ENCODE results near the gene EVC. TPM values are rescaled to one million over a fixed set of nuclear protein-coding genes. Genes with fewer than 3 reads are reported as not detected.

Gene EVC
- total and polyA plus RNA-seq, 2 of the 4 experiments (the other 2 are of a cell fraction) = 16.8 to 18.9 TPM

DNA sequence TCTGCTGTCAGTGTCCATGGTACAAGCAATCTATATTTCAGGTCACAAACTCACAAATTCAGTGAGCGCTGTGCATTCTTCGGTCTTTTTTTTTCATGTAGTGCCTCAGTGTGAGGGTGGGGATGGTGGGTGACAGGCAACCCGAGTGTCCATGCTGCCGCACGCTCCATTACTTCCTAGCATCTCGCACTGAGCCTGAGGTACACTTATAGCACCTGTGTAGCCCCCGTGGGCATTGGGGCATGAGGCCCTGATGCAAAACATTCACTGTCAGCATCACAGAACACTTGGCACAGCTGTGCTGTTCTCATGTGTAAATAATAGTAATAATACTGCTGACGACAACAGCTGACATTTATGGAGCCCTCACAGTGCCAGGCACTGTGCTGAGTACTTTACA lies 34.2 kb upstream of the EVC start:
- Histone ChIP-seq H3K14ac (replicated peaks; ENCODE audit: low read depth, low read length) (no peak overlapping the region), H3K56ac (ENCODE audit: extremely low read depth, insufficient read depth, low read length) (no peak overlapping the region), H2BK120ac (ENCODE audit: low read depth, low read length) (no peak overlapping the region), H3K27ac (ENCODE audit: insufficient read depth, low read length) (no peak overlapping the region), H3K4me1 (ENCODE audit: control insufficient read depth, insufficient read depth, low read length) (no peaks in the 10 kb centered on the region), H2BK5ac (ENCODE audit: low read depth, low read length, poor library complexity, severe bottlenecking) (no peak overlapping the region), H2BK20ac (ENCODE audit: low read depth, low read length) (no peak overlapping the region), H3K9ac (ENCODE audit: low read depth, low read length) (no peak overlapping the region), H3K27me3 (ENCODE audit: control insufficient read depth, insufficient read depth, low read length) (no peaks in the 10 kb centered on the region), H2AK9ac (replicated peaks; ENCODE audit: low read depth, low read length, poor library complexity) (no peak overlapping the region), H4K5ac (ENCODE audit: low read depth, low read length) (no peak overlapping the region), H2BK15ac (ENCODE audit: low read depth, low read length) (no peak overlapping the region), H4K20me1 (ENCODE audit: insufficient read depth, low read length) (no peaks in the 10 kb centered on the region), H3K36me3 (ENCODE audit: control insufficient read depth, insufficient read depth, low read length) (peaks cover 45% of the 10 kb centered on the region), H3K4ac (ENCODE audit: low read depth, low read length) (no peak overlapping the region), H3K9me1 (ENCODE audit: insufficient read depth, low read length) (peaks cover 12% of the 10 kb centered on the region; the same call in 1 of the 2 replicates), H4K8ac (ENCODE audit: low read depth in 2 of 2, low read length in 2 of 2) (no peak overlapping the region), H4K91ac (ENCODE audit: insufficient read depth, low read depth, low read length) (no peak overlapping the region), H3K9me3 (ENCODE audit: control insufficient read depth, insufficient read depth, low read length) (no peaks in the 10 kb centered on the region), H3K79me1 (ENCODE audit: low read depth in 1 of 2, low read length in 2 of 2) (no peaks in the 10 kb centered on the region), H3K18ac (ENCODE audit: low read depth, low read length) (no peak overlapping the region), H3K4me3 (ENCODE audit: insufficient read depth, low read depth, low read length) (no peak overlapping the region), H3K4me2 (ENCODE audit: low read depth, low read length) (no peak overlapping the region), H3K23ac (ENCODE audit: low read depth, low read length) (no peak overlapping the region), H2AK5ac (ENCODE audit: low read depth, low read length) (no peak overlapping the region), H2AFZ (replicated peaks; ENCODE audit: low read length, poor library complexity) (no peak overlapping the region)
- ChIA-PET CTCF (no interaction called here), POLR2A (ENCODE audit: unreplicated experiment) (no interaction called here)
- WGBS, 2 experiments (ENCODE audit: extremely low coverage in 2 of 2, insufficient read length in 1 of 2) = 100% methylated on average over 1 of the region's 8 CpGs; no CpG with 5 or more reads in 1 of the 2 experiments
- ATAC-seq (ENCODE audit: low read depth) (no peak), DNase-seq (no peak)
- dilution Hi-C loops (cut with HindIII; ENCODE audit: low sequenced_read_pairs, unreplicated experiment) (no loop called here), in situ Hi-C loops (cut with MboI; ENCODE audit: low sequenced_read_pairs) (no loop called here), intact Hi-C loops (cut with micrococcal nuclease) (no loop called here)
- no TSS peak for BruUV-seq (replicated peaks)
- no peak for TF ChIP-seq MXI1 (IDR thresholded peaks at IDR 0.05; ENCODE audit: borderline replicate concordance, low read depth, low read length)
- TF ChIP-seq BHLHE40 (IDR thresholded peaks at IDR 0.05; ENCODE audit: low read depth, low read length) = no peak
- TF ChIP-seq CEBPB (IDR thresholded peaks at IDR 0.05; ENCODE audit: low read depth, low read length) = no peak
- TF ChIP-seq RAD21 (IDR thresholded peaks at IDR 0.05; ENCODE audit: low read length) = no peak
- no peak for TF ChIP-seq POLR2A (IDR thresholded peaks at IDR 0.05; ENCODE audit: low read depth, low read length)

Data from IMR-90 (cell line).